Suprapubic skin (tissue), 3 donors: Measurements from ENCODE around the gene SAMD11.

Experiments
- CTCF ChIP-seq, 2 donors: fragments of 200-600 bp in 1 of 2; fragments of 450-650 bp in 1 of 2; sonication (generic) in 1 of 2; IDR thresholded peaks; one replicate each; pipeline ENCODE4 v1.5.1; 2016 to 2019; ENCODE audit warnings: antibody characterized with exemption in 2 of 2, mild to moderate bottlenecking in 1 of 2, moderate library complexity in 1 of 2
- POLR2A ChIP-seq, 2 donors: fragments of 450-650 bp; IDR thresholded peaks; one replicate each; pipeline ENCODE4 v1.6.1; 2017; ENCODE audit warnings: antibody characterized with exemption in 2 of 2, mild to moderate bottlenecking in 2 of 2, moderate library complexity in 2 of 2

- TF ChIP-seq CTCF (IDR thresholded peaks at IDR 0.05) (no peak), POLR2A (IDR thresholded peaks at IDR 0.05) (no peak)
Observed at GRCh38 chr1:982765-983436, 59.2 kb downstream of the SAMD11 start.
